H1 (cell line): ENCODE data around the gene RESP18. TPM values are rescaled to one million over a fixed set of nuclear protein-coding genes. Genes with fewer than 3 reads are reported as not detected.

ENCODE experiments used
- CTCF ChIA-PET: fragments of 300-600 bp; sonication (Branson Sonifier 250); formaldehyde crosslinking; loops from one replicate; lab custom pipeline; 2021; ENCODE audit not compliant: partially characterized antibody; lab: Charles Lee
- POLR2A ChIA-PET: fragments of 300-600 bp; sonication (Branson Sonifier 250); formaldehyde crosslinking; loops from one replicate; lab custom pipeline; 2021; ENCODE audit warnings: inconsistent platforms; ENCODE audit not compliant: partially characterized antibody; lab: Charles Lee
- DNase-seq, 2 experiments: peaks; one replicate each; pipeline versions ENCODE4 v3.0.0 to v3.0.0-alpha.2; 2010 to 2022; ENCODE audit warnings: low spot score in 2 of 2, low read depth in 1 of 2, mixed read lengths in 1 of 2
- FAIRE-seq: peaks from 2 replicates; lab custom pipeline; 2011; peaks lifted over from hg19 to GRCh38; lab: Jason Lieb, UNC
- H2AFZ ChIP-seq: 2 replicates; pipeline ENCODE4 v1.8.1; 2012; ENCODE audit warnings: low read length, inconsistent platforms
- H2AK5ac ChIP-seq: 2 replicates; pipeline ENCODE4 v1.6.1; 2013; ENCODE audit warnings: low read depth, low read length
- H2BK120ac ChIP-seq: replicated peaks from 2 replicates; pipeline ENCODE3; 2013; ENCODE audit warnings: low read depth, low read length, inconsistent platforms
- H2BK12ac ChIP-seq: 2 replicates; pipeline ENCODE4 v1.6.1; 2013; ENCODE audit warnings: low read depth, low read length
- H2BK15ac ChIP-seq: 2 replicates; pipeline ENCODE4 v1.6.1; 2013; ENCODE audit warnings: low read length
- H2BK20ac ChIP-seq: 2 replicates; pipeline ENCODE4 v1.6.1; 2013; ENCODE audit warnings: low read length
- H2BK5ac ChIP-seq: 2 replicates; pipeline ENCODE4 v1.6.1; 2013; ENCODE audit warnings: low read depth, low read length
- H3K14ac ChIP-seq: 2 replicates; pipeline ENCODE4 v1.6.1; 2013; ENCODE audit warnings: inconsistent platforms; ENCODE audit not compliant: insufficient read length
- H3K18ac ChIP-seq: 2 replicates; pipeline ENCODE4 v1.6.1; 2013; ENCODE audit warnings: low read length; ENCODE audit errors: extremely low read depth
- H3K23ac ChIP-seq: 2 replicates; pipeline ENCODE4 v1.6.1; 2013; ENCODE audit warnings: inconsistent platforms; ENCODE audit not compliant: insufficient read length
- H3K23me2 ChIP-seq: 2 replicates; pipeline ENCODE4 v1.6.1; 2013; ENCODE audit warnings: low read depth, low read length
- H3K27ac ChIP-seq: 2 replicates; pipeline ENCODE4 v1.6.1; 2011; ENCODE audit warnings: low read depth, low read length, inconsistent platforms
- H3K27me3 ChIP-seq, 4 experiments: replicated peaks in 1 of 4; 1 replicate in 1 of 4; 2 replicates in 3 of 4; pipeline versions ENCODE4 v1.6.1 to v1.8.1; 2011 to 2013; ENCODE audit warnings: low read length in 3 of 4, mild to moderate bottlenecking in 3 of 4, inconsistent platforms in 2 of 4, mixed read lengths in 2 of 4, moderate library complexity in 1 of 4; ENCODE audit not compliant: control insufficient read depth in 3 of 4, insufficient read depth in 3 of 4; ENCODE audit errors: extremely low read depth in 1 of 4
- H3K36me3 ChIP-seq, 4 experiments: 2 replicates each; pipeline versions ENCODE4 v1.6.1 to v1.8.1; 2011 to 2013; ENCODE audit warnings: mild to moderate bottlenecking in 4 of 4, low read length in 3 of 4, moderate library complexity in 2 of 4, control low read depth in 1 of 4, inconsistent platforms in 1 of 4; ENCODE audit not compliant: insufficient read depth in 4 of 4, control insufficient read depth in 2 of 4
- H3K4ac ChIP-seq: replicated peaks from 2 replicates; pipeline ENCODE3; 2013; ENCODE audit warnings: low read length, low read depth, mixed read lengths, inconsistent platforms; ENCODE audit not compliant: insufficient read length
- H3K4me1 ChIP-seq, 4 experiments: replicated peaks in 1 of 4; 1 replicate in 1 of 4; 2 replicates in 3 of 4; pipeline versions ENCODE4 v1.6.1 to v1.8.1; 2011 to 2013; ENCODE audit warnings: low read length in 3 of 4, inconsistent platforms in 2 of 4, mixed read lengths in 1 of 4; ENCODE audit not compliant: insufficient read depth in 4 of 4, control insufficient read depth in 3 of 4
- H3K4me2 ChIP-seq, 2 experiments: 2 replicates each; pipeline versions ENCODE4 v1.6.1 to v1.8.1; 2011 to 2013; ENCODE audit warnings: low read depth in 2 of 2, low read length in 2 of 2, control low read depth in 1 of 2, inconsistent platforms in 1 of 2, mild to moderate bottlenecking in 1 of 2; ENCODE audit not compliant: insufficient read depth in 1 of 2
- H3K4me3 ChIP-seq, 4 experiments: fragments of 200-600, 300-600 bp in 1 of 4; sonication (generic), shearing (Covaris generic), sonication (Bioruptor Twin) in 1 of 4; 2 replicates each; pipeline versions ENCODE4 v1.5.1 to v1.8.1; 2011 to 2016; ENCODE audit warnings: low read length in 4 of 4, low read depth in 3 of 4, control low read depth in 2 of 4, inconsistent platforms in 2 of 4, mild to moderate bottlenecking in 2 of 4, mixed read lengths in 1 of 4, moderate library complexity in 1 of 4; ENCODE audit not compliant: insufficient read depth in 2 of 4; ENCODE audit errors: extremely low read depth in 1 of 4
- H3K56ac ChIP-seq: replicated peaks from 2 replicates; pipeline ENCODE3; 2013; ENCODE audit warnings: low read depth, mild to moderate bottlenecking, mixed read lengths, low read length, inconsistent platforms; ENCODE audit not compliant: insufficient read length
- H3K79me1 ChIP-seq: 2 replicates; pipeline ENCODE4 v1.6.1; 2013; ENCODE audit warnings: low read depth, low read length, control low read depth
- H3K79me2 ChIP-seq, 2 experiments: 2 replicates each; pipeline versions ENCODE4 v1.6.1 to v1.8.1; 2012 to 2013; ENCODE audit warnings: low read length in 2 of 2, mild to moderate bottlenecking in 2 of 2, inconsistent platforms in 1 of 2; ENCODE audit not compliant: insufficient read depth in 2 of 2, control insufficient read depth in 1 of 2
- H3K9ac ChIP-seq, 4 experiments: replicated peaks in 1 of 4; 1 replicate in 1 of 4; 2 replicates in 3 of 4; pipeline versions ENCODE4 v1.6.1 to v1.8.1; 2011 to 2013; ENCODE audit warnings: low read depth in 3 of 4, low read length in 3 of 4, control low read depth in 2 of 4, mild to moderate bottlenecking in 2 of 4, moderate library complexity in 2 of 4, inconsistent platforms in 1 of 4; ENCODE audit errors: extremely low read depth in 1 of 4
- H3K9me3 ChIP-seq, 2 experiments: 2 replicates each; pipeline versions ENCODE4 v1.6.1 to v1.8.1; 2012 to 2013; ENCODE audit warnings: mild to moderate bottlenecking in 2 of 2, moderate library complexity in 2 of 2, control low read depth in 1 of 2, inconsistent platforms in 1 of 2, low read depth in 1 of 2, low read length in 1 of 2, mixed read lengths in 1 of 2; ENCODE audit not compliant: insufficient read depth in 2 of 2
- H4K20me1 ChIP-seq, 2 experiments: replicated peaks in 1 of 2; 2 replicates each; pipeline versions ENCODE3 to v1.8.1; 2011 to 2013; ENCODE audit warnings: inconsistent platforms in 2 of 2, low read length in 2 of 2, mild to moderate bottlenecking in 1 of 2; ENCODE audit not compliant: insufficient read depth in 2 of 2, control insufficient read depth in 1 of 2
- H4K5ac ChIP-seq: 2 replicates; pipeline ENCODE4 v1.6.1; 2013; ENCODE audit warnings: low read length, low read depth, mixed read lengths, inconsistent platforms; ENCODE audit not compliant: insufficient read length
- H4K8ac ChIP-seq: 2 replicates; pipeline ENCODE4 v1.8.0; 2013; ENCODE audit warnings: mild to moderate bottlenecking, moderate library complexity, low read length, inconsistent platforms; ENCODE audit not compliant: insufficient read depth; ENCODE audit errors: extremely low read depth
- H4K91ac ChIP-seq: replicated peaks from 2 replicates; pipeline ENCODE3; 2013; ENCODE audit warnings: low read length, mixed read lengths, inconsistent platforms; ENCODE audit not compliant: insufficient read length
- CEBPB ChIP-seq: IDR thresholded peaks from 2 replicates; pipeline ENCODE4 v1.6.1; 2012; ENCODE audit warnings: low read depth, low read length
- CTBP2 ChIP-seq: IDR thresholded peaks from 2 replicates; pipeline ENCODE4 v1.7.0; 2011; ENCODE audit warnings: borderline replicate concordance, mild to moderate bottlenecking, moderate library complexity, mixed read lengths, low read length; ENCODE audit not compliant: insufficient read depth, insufficient read length
- KDM4A ChIP-seq: IDR thresholded peaks from one replicate; pipeline ENCODE4 v1.7.1; 2012; ENCODE audit warnings: low read depth, mild to moderate bottlenecking, moderate library complexity, low read length, inconsistent platforms; ENCODE audit not compliant: severe bottlenecking
- PHF8 ChIP-seq: fragments of 200-600 bp; sonication (generic); conservative IDR thresholded peaks from 2 replicates; pipeline ENCODE4 v1.7.1; 2012; ENCODE audit warnings: low read depth, mild to moderate bottlenecking, inconsistent platforms, low read length, moderate library complexity
- POLR2A ChIP-seq, 2 experiments: IDR thresholded peaks; 1 replicate in 1 of 2; 2 replicates in 1 of 2; pipeline ENCODE4 v1.6.1; 2011; ENCODE audit warnings: low read depth in 2 of 2, low read length in 2 of 2, mild to moderate bottlenecking in 2 of 2; ENCODE audit errors: control extremely low read depth in 1 of 2
- RFX5 ChIP-seq: IDR thresholded peaks from 2 replicates; pipeline ENCODE4 v1.6.1; 2011; ENCODE audit warnings: low read depth, low read length, improper control_type of control experiment, borderline replicate concordance
- RXRA ChIP-seq: IDR thresholded peaks from 2 replicates; pipeline ENCODE4 v1.6.1; 2011; ENCODE audit warnings: low read depth, mild to moderate bottlenecking, low read length, moderate library complexity; ENCODE audit not compliant: insufficient read depth
- SIN3A ChIP-seq, 2 experiments: IDR thresholded peaks in 1 of 2; conservative IDR thresholded peaks in 1 of 2; 2 replicates each; pipeline ENCODE4 v1.6.1; 2011 to 2012; ENCODE audit warnings: low read length in 2 of 2, improper control_type of control experiment in 1 of 2, low read depth in 1 of 2, mild to moderate bottlenecking in 1 of 2
- TAF1 ChIP-seq: IDR thresholded peaks from 2 replicates; pipeline ENCODE4 v1.6.1; 2011; ENCODE audit warnings: mild to moderate bottlenecking, low read depth, low read length
- WGBS, 2 experiments: shearing (Covaris generic) in 1 of 2; methylation state at CpG; one replicate each; pipeline versions ENCODE4 v1.1.6 to v1.1.7; 2013 to 2015; ENCODE audit warnings: low lambda C conversion rate in 2 of 2, mixed read lengths in 2 of 2, inconsistent platforms in 1 of 2, low coverage in 1 of 2, missing lambda C conversion rate in 1 of 2; ENCODE audit not compliant: insufficient replicate concordance in 2 of 2, insufficient coverage in 1 of 2, insufficient read length in 1 of 2; ENCODE audit errors: extremely low coverage in 1 of 2, missing lambda C conversion rate in 1 of 2; 5-methylcytosine and 5-hydroxymethylcytosine counted together
- polyA plus RNA-seq, 7 experiments: library from polyadenylated mRNA; depleted of rRNA in 3 of 7; stranded (reverse) in 5 of 7; unstranded in 2 of 7; fragments of >200 nt in 5 of 7; fragments of 200-250 nt in 2 of 7; gene quantifications; 1 replicate in 5 of 7; 2 replicates in 1 of 7; 4 replicates in 1 of 7; pipeline versions ENCODE4 v1.2.1 to v1.2.3, GENCODE V29; 2011 to 2013; ENCODE audit warnings: missing spikeins in 2 of 7, mixed read lengths in 2 of 7
- total RNA-seq: library from RNA; stranded (reverse); fragmentation: NEBNext Ultra II Directional; extraction: Animal tissue kit (Norgen Biotek cat#: 25700); gene quantifications from 2 replicates; pipeline ENCODE4 v1.2.1, GENCODE V29; 2021
- TF ChIP-seq, protein P1 (sequence below): IDR thresholded peaks from 2 replicates; pipeline ENCODE4 v1.6.1; 2012; ENCODE audit warnings: inconsistent platforms
- TF ChIP-seq, protein P2 (sequence below): IDR thresholded peaks from 2 replicates; pipeline ENCODE4 v1.6.1; 2012; ENCODE audit warnings: inconsistent platforms

Gene RESP18
- total and polyA plus RNA-seq, 2 of the 8 experiments (the other 6 are each of a cell fraction or from before 2014, with no cell fraction given) = not detected

DNA sequence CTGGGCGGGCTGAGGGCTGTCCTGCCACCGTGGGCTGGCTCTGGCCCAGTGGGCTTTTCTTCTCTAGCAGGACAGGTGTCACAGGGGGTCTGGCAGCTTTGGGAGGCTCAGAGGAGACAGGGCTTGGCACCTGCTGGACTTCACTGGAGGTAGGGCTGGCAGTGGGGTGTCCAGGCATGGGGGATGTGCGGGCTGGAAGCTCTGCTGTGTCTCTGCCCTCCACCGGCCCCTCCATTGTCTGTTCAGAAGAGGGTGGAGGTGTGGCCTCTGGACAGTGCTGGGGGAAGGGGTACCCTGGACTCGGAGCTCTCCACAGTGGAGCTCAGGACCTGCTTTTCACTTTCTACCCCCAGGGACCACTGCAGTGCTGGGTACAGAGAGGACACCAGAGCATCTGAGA is 32.5 kb downstream of the RESP18 start:
- no peak overlapping the region for H3K23ac ChIP-seq
- H3K4me3 ChIP-seq = no peak overlapping the region
- no peak overlapping the region for H3K4me2 ChIP-seq
- H4K20me1 ChIP-seq = no peaks in the 10 kb centered on the region
- no peak overlapping the region for H2BK15ac ChIP-seq
- H2AK5ac ChIP-seq = no peak overlapping the region; the same call in 1 of the 2 replicates
- H4K8ac ChIP-seq = no peak overlapping the region; the same call in 1 of the 2 replicates
- no peaks in the 10 kb centered on the region; the same call in 1 of the 2 replicates for H3K79me1 ChIP-seq
- no peak overlapping the region for H4K91ac ChIP-seq
- no peak overlapping the region for H3K56ac ChIP-seq
- no peak overlapping the region for H2BK12ac ChIP-seq
- TF ChIP-seq, protein P1, sequence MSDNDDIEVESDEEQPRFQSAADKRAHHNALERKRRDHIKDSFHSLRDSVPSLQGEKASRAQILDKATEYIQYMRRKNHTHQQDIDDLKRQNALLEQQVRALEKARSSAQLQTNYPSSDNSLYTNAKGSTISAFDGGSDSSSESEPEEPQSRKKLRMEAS = no peak
- TF ChIP-seq RXRA (no peak), TAF1 (no peak), CEBPB (no peak), KDM4A (no peak), RFX5 (no peak), POLR2A (IDR thresholded peaks at IDR 0.05; ENCODE audit: control extremely low read depth in 1 of 2, low read depth in 2 of 2, low read length in 2 of 2) (no peak), PHF8 (no peak), SIN3A (conservative IDR thresholded peaks at IDR 0.05 in 1 of 2, IDR thresholded peaks at IDR 0.05 in 1 of 2; ENCODE audit: low read depth in 1 of 2, low read length in 2 of 2) (no peak), CTBP2 (no peak)
- TF ChIP-seq, protein P2, sequence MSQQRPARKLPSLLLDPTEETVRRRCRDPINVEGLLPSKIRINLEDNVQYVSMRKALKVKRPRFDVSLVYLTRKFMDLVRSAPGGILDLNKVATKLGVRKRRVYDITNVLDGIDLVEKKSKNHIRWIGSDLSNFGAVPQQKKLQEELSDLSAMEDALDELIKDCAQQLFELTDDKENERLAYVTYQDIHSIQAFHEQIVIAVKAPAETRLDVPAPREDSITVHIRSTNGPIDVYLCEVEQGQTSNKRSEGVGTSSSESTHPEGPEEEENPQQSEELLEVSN = no peak
- no peak overlapping the region for H2BK20ac ChIP-seq
- no peak overlapping the region for H3K14ac ChIP-seq
- H3K27me3 ChIP-seq = peaks cover 0 to 27% (median 15%) of the 10 kb centered on the region in 4 experiments; a peak in 6 of 7 replicates
- no peak overlapping the region for H3K9ac ChIP-seq
- H2AFZ ChIP-seq = no peak overlapping the region
- no peak overlapping the region for H2BK120ac ChIP-seq
- peaks cover 0 to 4% (median 3%) of the 10 kb centered on the region in 4 experiments; a peak in 4 of 7 replicates for H3K4me1 ChIP-seq
- H3K4ac ChIP-seq = no peak overlapping the region
- H4K5ac ChIP-seq = no peak overlapping the region
- no peak overlapping the region for H2BK5ac ChIP-seq
- H3K9me3 ChIP-seq = no peaks in the 10 kb centered on the region
- H3K18ac ChIP-seq = no peak overlapping the region
- CTCF ChIA-PET = interaction anchor here (0.6 to 13.4 kb wide), 33 partner anchors 8 to 305 kb away, joined by 3 to 118 read pairs (median 4); partner anchors contain the start of genes DNAJB2, GLB1L, PTPRN and STK16
- H3K36me3 ChIP-seq = no peaks in the 10 kb centered on the region
- no peak for DNase-seq
- WGBS, 2 experiments = 90% methylated on average over 4 of the region's 5 CpGs; no CpG with 5 or more reads in 1 of the 2 experiments
- no peaks in the 10 kb centered on the region for H3K23me2 ChIP-seq
- no peak overlapping the region for H3K27ac ChIP-seq
- no peak for FAIRE-seq
- POLR2A ChIA-PET = interaction anchor here (1.0 to 3.7 kb wide), 4 partner anchors 13 to 54 kb away, joined by 3 to 19 read pairs (median 4); partner anchors contain the start of genes DNAJB2, GLB1L and STK16
- H3K79me2 ChIP-seq = no peaks in the 10 kb centered on the region
